Measurements from ENCODE around the gene EFNB3. TPM values are rescaled to one million over a fixed set of nuclear protein-coding genes. Genes with fewer than 3 reads are reported as not detected.

The EFNB3 gene
- total and polyA plus RNA-seq, 10 of the 15 experiments (the other 5 are each of a cell fraction or from before 2014, with no cell fraction given) = 0.01 to 0.13 (median 0.04) TPM; not detected in 5

DNA sequence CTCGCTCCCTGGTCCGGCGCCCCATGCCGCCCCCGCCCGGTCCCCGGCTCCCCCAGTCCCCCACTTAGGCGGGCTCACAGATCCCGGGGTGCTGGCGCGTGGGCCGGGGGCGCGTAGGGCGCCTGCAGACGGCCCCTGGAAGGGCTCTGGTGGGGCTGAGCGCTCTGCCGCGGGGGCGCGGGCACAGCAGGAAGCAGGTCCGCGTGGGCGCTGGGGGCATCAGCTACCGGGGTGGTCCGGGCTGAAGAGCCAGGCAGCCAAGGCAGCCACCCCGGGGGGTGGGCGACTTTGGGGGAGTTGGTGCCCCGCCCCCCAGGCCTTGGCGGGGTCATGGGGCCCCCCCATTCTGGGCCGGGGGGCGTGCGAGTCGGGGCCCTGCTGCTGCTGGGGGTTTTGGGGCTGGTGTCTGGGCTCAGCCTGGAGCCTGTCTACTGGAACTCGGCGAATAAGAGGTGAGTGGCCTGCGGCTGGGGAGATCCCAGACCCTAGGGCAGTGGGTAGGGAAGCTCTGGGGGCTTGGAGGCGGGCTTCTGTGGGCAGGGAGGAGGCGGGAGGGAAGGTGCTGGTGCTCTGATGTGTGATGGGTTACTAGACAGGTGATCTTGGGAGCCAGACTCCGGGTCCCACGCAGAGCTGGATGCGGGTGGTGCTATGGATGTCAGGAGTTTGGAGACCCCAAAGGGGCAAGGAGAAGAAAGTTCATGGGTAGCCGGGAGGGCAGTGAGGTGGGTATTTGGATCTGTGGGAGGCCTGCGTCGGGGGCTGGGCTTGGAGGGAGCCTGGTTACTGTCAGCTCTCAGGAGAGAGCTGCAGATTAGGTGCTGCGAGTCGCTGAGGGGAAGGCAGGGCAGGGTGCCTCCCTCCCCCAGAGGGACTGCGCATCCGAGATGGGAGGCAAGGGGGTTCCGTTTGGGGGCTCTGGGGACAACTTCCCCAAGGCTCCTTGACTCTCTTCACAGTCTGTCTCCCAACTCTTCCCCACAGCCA is 560 bp downstream of the EFNB3 start:
- ChIA-PET POLR2A (no interaction called here), CTCF (interaction anchor here (1.4 to 1.7 kb wide), 2 partner anchors 18 to 39 kb away, joined by 5 to 6 read pairs; partner anchors contain the start of genes TP53 and WRAP53), SMC1A (ENCODE audit: uncharacterized antibody, unreplicated experiment) (interaction anchor here (1.2 kb wide), 1 partner anchor 25 kb away, joined by 3 read pairs; no protein-coding TSS in a partner anchor), RAD21 (ENCODE audit: unreplicated experiment) (no interaction called here)
- Histone ChIP-seq H3K9ac (ENCODE audit: control insufficient read depth, insufficient read depth, low read length) (no peak overlapping the region), H3K27me3 (replicated peaks in 1 of 2; ENCODE audit: control insufficient read depth in 2 of 2, insufficient read depth in 2 of 2, low read length in 1 of 2) (peaks cover 3 to 5% of the 10 kb centered on the region in 2 experiments; a peak in 3 of 4 replicates), H2AFZ (ENCODE audit: control insufficient read depth, low read depth, low read length) (no peak overlapping the region), H3K27ac (ENCODE audit: control insufficient read depth, insufficient read depth) (no peak overlapping the region), H3K79me2 (ENCODE audit: control insufficient read depth, insufficient read depth, low read length) (no peaks in the 10 kb centered on the region), H3K4me3 (no peak overlapping the region), H3K36me3 (ENCODE audit: control insufficient read depth in 2 of 2, insufficient read depth in 2 of 2, low read length in 1 of 2) (peaks cover 0 to 4% of the 10 kb centered on the region in 2 experiments; a peak in 2 of 4 replicates), H3K9me3 (replicated peaks; ENCODE audit: control insufficient read depth, insufficient read depth, low read length) (no peaks in the 10 kb centered on the region), H3K4me2 (ENCODE audit: control insufficient read depth, insufficient read depth) (no peak overlapping the region; the same call in 1 of the 2 replicates), H4K20me1 (ENCODE audit: control insufficient read depth, insufficient read depth) (no peaks in the 10 kb centered on the region), H3K4me1 (ENCODE audit: control insufficient read depth, insufficient read depth, low read length) (peaks cover 5% of the 10 kb centered on the region)
- in situ Hi-C loops (cut with MboI) = no loop called here
- intact Hi-C loops (cut with micrococcal nuclease; ENCODE audit: unreplicated experiment) = no loop called here
- WGBS (ENCODE audit: insufficient coverage, insufficient replicate concordance, low lambda C conversion rate, missing lambda C conversion rate) = 8% methylated on average over 27 of the region's 50 CpGs
- ATAC-seq (peak; percentile 43), DNase-seq (ENCODE audit: low read depth, low spot score) (no peak), FAIRE-seq (no peak)
- BruUV-seq (replicated peaks) = no TSS peak
- TF ChIP-seq NFYA (IDR thresholded peaks at IDR 0.05; ENCODE audit: borderline replicate concordance, low read depth, low read length) = no peak
- no peak for TF ChIP-seq BACH1 (IDR thresholded peaks at IDR 0.05; ENCODE audit: borderline replicate concordance)
- no peak for TF ChIP-seq SUZ12 (IDR thresholded peaks at IDR 0.05; ENCODE audit: unreplicated experiment)
- TF ChIP-seq BHLHE40 (IDR thresholded peaks at IDR 0.05; ENCODE audit: borderline replicate concordance in 1 of 2, low read depth in 2 of 2, low read length in 1 of 2) = no peak
- TF ChIP-seq, protein P1, sequence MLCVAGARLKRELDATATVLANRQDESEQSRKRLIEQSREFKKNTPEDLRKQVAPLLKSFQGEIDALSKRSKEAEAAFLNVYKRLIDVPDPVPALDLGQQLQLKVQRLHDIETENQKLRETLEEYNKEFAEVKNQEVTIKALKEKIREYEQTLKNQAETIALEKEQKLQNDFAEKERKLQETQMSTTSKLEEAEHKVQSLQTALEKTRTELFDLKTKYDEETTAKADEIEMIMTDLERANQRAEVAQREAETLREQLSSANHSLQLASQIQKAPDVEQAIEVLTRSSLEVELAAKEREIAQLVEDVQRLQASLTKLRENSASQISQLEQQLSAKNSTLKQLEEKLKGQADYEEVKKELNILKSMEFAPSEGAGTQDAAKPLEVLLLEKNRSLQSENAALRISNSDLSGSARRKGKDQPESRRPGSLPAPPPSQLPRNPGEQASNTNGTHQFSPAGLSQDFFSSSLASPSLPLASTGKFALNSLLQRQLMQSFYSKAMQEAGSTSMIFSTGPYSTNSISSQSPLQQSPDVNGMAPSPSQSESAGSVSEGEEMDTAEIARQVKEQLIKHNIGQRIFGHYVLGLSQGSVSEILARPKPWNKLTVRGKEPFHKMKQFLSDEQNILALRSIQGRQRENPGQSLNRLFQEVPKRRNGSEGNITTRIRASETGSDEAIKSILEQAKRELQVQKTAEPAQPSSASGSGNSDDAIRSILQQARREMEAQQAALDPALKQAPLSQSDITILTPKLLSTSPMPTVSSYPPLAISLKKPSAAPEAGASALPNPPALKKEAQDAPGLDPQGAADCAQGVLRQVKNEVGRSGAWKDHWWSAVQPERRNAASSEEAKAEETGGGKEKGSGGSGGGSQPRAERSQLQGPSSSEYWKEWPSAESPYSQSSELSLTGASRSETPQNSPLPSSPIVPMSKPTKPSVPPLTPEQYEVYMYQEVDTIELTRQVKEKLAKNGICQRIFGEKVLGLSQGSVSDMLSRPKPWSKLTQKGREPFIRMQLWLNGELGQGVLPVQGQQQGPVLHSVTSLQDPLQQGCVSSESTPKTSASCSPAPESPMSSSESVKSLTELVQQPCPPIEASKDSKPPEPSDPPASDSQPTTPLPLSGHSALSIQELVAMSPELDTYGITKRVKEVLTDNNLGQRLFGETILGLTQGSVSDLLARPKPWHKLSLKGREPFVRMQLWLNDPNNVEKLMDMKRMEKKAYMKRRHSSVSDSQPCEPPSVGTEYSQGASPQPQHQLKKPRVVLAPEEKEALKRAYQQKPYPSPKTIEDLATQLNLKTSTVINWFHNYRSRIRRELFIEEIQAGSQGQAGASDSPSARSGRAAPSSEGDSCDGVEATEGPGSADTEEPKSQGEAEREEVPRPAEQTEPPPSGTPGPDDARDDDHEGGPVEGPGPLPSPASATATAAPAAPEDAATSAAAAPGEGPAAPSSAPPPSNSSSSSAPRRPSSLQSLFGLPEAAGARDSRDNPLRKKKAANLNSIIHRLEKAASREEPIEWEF (IDR thresholded peaks at IDR 0.05; ENCODE audit: insufficient replicate concordance, low read depth, low read length) = no peak
- TF ChIP-seq BRCA1 (IDR thresholded peaks at IDR 0.05; ENCODE audit: low read depth, low read length) = no peak
- TF ChIP-seq SPI1 (IDR thresholded peaks at IDR 0.05; ENCODE audit: borderline replicate concordance, insufficient read depth, low read depth, low read length) = no peak
- TF ChIP-seq JUND (IDR thresholded peaks at IDR 0.05; ENCODE audit: low read depth, low read length) = no peak
